NCI-H345 treated with DMSO at 0.1 percent for 48 hours (cell line): ENCODE data around the gene KRAS.

Source experiments
- DNase-seq: peaks from one replicate; lab custom pipeline; 2025; ENCODE audit not compliant: unreplicated experiment; lab: John Stamatoyannopoulos, UW

The KRAS gene

DNA sequence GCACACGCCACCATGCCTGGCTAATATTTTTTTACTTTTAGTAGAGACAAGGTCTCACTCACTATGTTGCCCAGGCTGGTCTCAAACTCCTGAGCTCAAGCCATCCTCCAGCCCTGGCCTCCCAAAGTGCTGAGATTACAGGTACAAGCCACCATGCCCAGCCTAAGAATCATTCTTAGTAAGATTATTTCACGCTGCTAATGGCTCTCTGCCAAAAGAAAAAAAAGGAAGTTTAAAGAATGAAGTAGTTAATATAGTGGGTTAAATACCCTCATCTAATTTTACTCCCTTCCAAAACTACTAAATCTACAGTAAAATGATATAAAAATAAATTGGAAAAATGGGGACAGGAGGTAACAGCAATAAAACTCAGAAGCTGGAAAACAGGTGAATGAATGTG, 53.1 kb downstream of the KRAS start:
- DNase-seq: no peak

DNA sequence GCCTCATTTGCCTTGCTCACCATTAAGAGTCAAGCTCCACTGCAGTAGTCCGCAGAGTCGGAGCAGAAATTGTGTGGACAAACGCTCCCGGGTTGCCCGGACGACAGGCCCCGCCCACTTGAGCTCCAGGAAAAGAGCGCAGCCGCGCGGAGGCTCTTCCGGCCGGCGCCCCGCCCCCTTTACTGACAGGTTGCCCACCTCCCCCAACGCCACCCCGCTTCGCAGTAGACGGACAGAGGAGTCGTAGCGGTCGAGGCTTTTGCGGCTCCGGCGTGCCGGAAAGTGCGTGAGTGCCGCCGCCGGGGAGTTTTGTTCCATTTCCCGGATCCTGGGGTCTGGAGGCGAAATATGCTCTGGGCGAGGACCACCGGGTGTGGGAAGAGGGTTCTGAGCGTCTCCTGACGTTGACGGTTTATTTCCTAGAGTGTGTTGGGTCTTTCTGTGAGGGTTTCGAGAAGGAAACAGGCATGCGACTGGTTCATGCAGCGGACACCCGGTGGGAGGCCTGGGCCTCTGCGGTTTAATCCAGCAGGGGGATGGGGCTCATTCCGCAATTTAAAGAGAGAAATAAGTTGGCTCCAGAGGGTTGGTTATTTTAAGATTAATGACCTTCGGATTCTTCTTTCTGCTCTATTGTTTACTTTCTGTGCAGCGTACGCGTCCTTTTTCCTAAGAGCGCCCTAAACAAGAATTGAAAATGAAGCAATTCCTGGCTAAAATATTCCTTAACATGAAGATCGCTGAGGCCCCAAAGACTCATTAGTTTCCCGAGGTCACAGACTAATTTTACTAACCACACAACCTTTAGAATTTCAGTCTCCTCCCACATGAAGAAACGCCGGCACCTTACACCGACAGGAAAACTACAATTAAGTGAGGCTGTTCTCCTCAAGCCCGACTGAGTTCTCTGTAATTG, 55.4 kb downstream of the KRAS start, which contains the start of the genes DNAI7 and ETFRF1:
TSS of gene DNAI7 (minus strand) at position 105 of the 916 bp plus-strand sequence. CDS start at position 23, 82 bp downstream.
TSS of gene ETFRF1 (plus strand) at position 182 of the 916 bp plus-strand sequence. CDS start 8,720 bp downstream, outside the sequence.
- peak; percentile 95 for DNase-seq

DNA sequence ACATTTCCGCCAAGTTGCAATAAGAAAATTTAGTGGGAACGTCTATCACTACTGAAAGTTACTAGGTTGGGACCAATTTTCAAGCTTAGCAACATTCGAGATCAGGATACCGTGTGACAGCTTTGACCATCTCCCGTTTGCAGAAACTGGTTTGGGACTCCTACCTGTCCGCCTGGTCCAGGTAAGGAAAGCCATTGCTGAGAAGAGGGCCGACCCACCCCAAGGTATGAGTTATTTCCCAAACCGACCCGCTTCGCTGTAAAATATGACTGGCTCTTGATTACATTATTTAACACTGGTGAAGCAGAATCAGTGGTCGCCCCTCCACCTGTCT, 56.0 kb downstream of the KRAS start:
- DNase-seq: peak; percentile 70

DNA sequence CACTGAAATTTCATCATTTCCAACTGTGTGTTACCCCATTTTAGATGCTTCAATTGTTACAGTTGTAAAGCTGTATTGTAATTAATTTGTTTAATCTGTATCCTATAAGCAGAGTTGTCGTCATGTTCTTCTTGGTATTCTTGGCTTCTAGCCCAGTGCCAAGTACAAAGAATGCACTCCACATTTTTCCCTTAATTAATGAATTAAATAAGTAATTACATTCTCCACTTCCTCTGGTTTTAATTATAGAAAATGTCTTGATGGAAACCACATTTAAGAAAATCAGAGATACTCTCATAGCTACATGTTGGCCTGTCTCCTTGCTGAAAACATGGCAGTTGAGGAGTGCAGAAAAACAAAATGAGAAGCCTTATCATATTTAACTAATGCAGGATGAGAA, 56.5 kb downstream of the KRAS start:
- DNase-seq: peak; percentile 12

DNA sequence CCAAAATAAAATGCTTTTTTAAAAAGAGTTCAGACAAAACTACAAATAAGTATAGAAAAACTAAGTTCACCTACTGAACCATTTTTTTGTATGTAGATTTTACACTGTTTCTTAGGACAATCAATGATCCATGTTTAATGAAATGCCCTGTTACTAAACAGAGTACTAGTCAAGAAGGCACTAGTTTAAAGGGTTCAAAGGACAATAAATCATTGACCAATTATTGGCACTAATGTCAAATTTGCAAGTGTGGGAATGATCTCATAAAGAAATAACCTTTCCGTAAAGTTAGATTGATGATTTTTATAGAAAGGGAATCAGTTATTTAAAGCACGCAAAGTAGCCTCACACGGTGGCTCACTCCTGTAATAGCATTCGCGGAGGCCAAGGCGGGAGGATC, 59.9 kb downstream of the KRAS start:
- no peak for DNase-seq

DNA sequence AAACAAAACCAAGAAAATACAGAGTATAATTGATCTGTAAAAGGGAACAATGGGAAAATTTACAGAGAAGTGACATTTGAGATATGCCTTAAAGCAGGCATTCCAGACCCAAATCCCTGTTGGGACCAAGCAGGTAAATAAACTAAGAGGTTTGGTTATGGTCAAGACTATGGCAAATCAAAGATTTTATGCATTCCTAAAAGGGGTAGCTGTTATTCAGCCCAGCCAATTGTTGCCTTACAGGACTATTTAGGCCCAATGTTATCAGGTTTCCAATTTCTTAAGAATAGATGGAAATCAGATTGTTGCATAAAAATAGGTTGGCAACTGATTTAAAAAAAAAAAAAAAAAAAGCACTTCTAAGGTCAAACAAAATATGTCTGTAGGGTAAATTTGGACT, 61.1 kb downstream of the KRAS start:
- no peak for DNase-seq

DNA sequence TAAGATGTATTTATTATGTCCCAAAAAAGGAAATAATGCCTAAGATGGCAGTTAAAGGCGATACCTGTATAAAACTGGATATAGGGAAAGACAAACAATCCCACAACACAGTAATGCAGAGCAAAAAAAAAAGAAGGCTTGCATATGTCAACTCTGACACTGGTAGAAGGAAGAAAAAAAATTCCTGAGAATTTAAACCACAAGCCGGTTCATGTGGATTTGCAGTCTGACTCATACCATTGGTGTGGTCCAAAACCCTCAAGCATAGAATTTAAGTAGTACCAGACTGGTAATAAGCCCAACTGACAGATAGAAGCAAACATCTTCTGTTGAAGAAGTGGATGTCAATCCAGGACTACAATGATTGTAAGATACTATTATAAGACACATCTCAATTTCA, 62.9 kb downstream of the KRAS start:
- no peak for DNase-seq

DNA sequence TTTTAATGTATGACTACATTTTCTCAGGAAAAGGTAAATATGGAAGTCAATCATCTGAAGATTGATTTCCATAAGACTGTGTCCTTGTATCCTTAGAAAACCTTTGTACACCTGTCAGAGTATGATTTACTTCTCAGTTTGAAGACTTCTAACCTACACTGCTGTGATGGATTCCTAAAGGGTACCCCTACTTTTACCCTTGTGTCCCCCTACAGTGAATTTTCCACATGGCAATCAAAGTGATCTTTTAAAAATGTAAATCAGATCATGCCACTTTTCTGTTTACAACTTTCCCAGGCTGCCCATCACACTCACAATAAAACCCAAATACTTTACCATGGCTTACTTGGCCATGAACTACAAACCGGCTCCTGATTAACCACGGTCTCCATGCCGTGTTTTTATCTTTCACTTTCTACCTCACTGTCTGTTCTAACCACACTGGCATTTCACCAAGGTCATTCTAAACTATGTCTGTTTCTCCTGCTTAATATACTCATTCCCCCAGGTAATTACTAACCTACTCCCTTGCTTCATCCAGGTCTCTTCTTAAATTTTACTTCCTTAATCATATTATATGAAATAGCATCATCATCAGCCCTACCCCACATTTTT, 63.8 kb downstream of the KRAS start:
- DNase-seq: no peak

DNA sequence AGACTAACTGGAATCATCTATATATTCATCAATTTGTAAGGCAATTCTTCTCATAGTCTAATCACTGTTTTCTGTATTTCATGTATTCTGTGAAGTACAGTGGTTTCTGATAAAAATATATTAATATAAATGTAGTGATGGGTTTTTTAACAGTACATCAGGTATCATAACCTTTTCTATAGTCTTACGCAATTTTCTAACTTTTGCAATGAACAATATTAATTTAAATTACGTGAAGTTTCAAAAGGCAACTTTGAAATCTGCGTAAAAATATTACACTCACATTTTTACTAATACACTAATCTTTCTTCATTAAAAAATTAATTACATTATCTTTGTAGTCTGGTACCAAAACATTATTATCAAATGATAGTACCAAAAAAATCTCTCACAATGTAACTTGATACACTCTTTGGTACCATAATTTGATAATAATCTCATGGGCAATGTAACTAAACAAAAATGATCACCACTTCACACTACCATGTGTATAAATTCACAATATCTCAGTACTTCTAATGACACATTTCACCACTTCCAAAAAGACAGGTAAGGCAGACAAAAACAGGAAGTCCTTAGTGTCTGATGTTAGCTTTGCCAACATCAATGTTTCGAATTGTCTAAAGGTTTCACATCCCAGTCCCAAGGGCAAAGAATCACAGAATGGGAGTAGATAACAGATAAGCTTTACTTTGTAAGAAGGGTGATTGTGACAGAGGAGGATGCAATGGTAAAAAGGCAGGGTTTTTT, 64.5 kb downstream of the KRAS start:
- DNase-seq: no peak

DNA sequence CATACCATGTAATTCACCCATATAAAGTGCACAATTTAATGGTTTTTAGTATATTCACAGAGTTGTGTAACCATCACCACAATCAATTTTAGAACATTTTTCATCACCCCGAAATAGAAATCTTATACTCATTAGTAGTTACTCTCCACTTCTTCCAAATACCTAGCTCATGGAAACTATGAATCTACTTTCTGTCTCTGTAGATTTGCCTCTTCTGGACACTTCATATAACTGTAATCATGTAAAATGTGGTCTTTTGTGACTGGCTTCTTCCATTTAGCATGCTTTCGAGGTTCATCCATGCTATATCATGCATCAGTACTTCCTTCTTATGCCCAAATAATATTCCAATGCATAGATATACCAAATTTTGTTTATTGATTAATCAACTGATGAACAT, 66.6 kb downstream of the KRAS start:
- no peak for DNase-seq

DNA sequence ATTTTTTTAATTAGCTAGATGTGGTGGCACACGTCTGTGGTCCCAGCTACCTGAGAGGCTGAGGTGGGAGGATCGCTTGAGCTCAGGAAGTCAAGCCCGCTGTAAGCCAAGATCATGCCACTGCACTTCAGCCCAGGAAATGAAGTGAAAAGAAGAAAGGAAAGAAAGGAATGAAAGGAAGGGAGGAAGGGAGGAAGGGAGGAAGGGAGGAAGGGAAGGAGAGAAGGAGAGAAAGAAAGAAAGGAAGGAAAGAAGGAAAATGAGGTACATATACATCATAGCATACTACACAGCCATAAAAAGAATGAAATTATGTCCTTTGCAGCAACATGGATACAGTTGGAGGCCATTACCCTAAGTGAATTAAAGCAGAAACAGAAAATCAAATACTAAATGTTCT, 68.0 kb downstream of the KRAS start:
- DNase-seq: no peak

DNA sequence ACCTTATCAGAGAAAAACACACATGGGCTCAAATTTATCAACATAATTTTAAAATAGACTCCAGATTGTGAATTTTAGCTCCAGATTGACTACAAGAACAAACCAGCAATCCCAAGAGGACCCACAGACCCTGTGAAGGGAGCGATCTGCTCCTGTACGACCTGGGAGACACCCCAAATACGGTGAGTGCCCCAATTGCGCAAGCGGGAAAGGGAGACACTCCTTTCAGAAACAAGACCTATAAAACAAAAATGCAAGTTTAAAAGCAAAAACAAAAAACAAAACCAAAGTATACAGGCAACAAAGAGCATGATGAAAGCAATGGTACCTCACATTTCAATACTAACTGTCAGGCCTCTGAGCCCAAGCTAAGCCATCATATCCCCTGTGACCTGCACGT, 87.9 kb downstream of the KRAS start:
- DNase-seq: no peak

DNA sequence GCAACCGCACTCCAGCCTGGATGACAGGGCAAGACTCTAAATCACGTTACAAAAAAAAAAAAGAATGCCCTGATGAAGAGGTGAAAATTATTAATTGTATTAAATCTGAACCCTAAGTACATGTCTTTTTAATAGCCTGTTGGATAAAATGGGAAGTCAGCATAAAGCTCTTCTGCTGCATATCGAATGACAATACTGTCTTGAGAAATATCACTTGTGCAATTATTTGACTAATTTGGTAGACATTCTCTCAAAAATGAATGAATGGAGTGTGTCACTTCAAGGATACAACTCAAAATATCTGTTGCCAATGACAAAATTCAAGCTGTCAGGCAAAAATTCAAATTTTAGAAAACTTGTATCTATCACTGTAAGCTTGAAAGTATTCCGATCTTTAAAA, 94.7 kb downstream of the KRAS start:
- no peak for DNase-seq

DNA sequence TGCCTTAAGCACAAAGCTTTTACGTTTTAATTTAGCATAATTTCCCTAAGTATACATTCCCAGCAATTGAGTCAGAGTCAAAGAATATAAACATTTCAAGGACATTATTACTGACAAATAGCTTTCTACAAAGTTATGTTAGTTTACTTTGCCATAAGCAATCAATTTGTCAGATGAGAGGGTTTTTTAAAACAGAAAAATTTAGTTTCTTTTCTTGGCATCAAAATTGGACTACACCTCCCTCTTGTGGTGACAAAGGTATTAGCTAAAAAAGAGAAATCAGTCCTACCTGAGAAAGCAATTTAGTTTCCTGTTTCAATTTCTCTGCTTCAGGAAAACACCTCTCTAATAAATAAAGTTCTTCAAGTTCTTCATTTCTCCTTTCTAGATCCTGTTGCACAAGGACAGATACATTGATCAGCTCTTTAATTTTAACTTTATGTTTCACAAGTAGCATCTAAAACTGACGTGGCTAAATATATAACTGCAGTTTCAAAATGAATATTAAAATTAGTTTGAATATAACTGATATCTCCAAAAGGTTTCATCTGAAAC, 95.6 kb downstream of the KRAS start:
- peak; percentile 2 for DNase-seq
